A549 treated with Mapracorat at 1 μM for 4 hours (cell line): ENCODE measurements around the gene CCDC28B. TPM values are rescaled to one million over a fixed set of nuclear protein-coding genes. Genes with fewer than 3 reads are reported as not detected.

Experiments used
- total RNA-seq: library from RNA; stranded (reverse); fragments of 200-300 nt; extraction: Qiagen RNA extraction; gene quantifications from 5 replicates; pipeline ENCODE4 v1.2.3, GENCODE V29; 2022

The CCDC28B gene
- 1.8 to 2.4 TPM (median 2.0 TPM) in 5 replicates for total RNA-seq

DNA sequence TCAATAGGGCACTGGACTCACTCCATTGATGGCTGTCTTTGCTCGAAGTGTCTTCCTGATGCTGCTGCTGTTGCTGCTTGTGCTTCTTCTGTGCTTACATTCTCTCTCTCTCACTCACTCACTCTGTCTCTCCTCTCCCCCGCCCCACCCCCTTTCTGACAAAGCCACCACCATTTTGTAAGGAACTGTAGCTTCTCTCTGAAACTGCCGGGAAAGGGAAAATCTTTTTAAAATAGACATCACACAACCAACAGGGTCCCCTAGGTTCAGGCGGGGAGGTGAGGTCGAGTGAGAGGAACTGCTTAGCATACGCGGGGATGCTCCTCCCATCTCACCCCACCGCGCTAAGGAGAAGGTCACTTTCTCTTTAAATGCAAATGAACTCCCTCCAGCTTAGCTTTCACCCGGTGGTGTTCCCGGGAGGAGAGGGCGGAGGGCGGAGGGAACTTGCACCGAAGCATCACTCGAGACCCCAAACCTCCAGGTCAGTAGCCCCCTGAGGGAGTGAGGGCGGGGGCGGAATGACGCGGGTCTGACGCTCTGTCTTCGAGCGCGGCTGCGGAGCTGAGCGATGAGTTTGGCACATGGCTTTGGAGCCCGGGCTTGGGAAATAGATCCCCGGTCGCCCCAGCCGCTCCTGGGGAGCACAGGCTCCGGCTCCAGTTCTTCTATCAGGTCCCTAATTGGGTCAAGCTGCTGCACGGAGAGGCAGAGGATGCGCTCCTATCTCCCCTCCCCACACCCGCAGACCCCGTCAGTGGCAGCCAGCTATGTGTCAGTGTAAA is at the start of gene CCDC28B:
Gene CCDC28B, plus strand, starts transcription at position 370 of the 785 bp plus-strand sequence. CDS start 1,341 bp downstream, outside the sequence.

DNA sequence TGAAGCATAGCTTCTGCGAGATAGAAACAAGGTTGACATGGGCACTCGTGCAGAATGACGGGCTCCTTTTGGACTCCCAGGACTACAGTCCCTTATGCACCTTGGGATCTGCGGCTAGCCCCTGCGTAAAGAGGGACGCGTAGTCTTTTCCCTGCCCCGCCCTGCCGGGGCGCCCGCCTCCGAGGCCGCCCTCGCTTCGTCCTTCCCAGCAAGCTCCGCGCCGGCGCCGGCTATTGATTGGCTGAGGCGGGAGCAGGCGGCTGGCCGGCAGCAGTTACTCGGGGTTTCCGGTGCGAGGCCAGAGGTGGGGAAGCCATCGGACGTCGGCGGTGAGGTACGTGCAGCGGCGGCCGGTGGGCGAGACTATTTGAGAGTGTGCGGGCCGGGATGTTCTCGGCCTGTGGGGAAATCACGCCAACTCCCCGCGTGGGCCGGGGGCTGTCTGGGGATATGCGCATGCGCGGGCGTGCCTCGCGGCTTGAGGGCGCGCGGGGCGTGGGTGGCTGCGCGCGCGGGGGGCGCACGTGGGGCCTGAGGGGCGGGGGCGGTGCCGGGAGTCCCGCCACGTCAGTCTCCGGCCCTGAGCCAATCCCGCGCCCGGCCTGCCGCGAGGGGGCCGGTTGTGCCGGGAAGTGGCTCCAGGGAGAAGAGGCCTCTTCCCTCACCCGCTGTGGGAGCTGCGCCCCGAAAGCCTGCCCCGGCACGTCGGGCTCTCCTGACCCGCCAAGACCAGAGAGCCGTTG is 20.8 kb upstream of the CCDC28B start, which contains the start of gene TXLNA:
Gene TXLNA, plus strand, starts transcription at position 233 of the 743 bp plus-strand sequence. CDS start 671 bp downstream, outside the sequence.

DNA sequence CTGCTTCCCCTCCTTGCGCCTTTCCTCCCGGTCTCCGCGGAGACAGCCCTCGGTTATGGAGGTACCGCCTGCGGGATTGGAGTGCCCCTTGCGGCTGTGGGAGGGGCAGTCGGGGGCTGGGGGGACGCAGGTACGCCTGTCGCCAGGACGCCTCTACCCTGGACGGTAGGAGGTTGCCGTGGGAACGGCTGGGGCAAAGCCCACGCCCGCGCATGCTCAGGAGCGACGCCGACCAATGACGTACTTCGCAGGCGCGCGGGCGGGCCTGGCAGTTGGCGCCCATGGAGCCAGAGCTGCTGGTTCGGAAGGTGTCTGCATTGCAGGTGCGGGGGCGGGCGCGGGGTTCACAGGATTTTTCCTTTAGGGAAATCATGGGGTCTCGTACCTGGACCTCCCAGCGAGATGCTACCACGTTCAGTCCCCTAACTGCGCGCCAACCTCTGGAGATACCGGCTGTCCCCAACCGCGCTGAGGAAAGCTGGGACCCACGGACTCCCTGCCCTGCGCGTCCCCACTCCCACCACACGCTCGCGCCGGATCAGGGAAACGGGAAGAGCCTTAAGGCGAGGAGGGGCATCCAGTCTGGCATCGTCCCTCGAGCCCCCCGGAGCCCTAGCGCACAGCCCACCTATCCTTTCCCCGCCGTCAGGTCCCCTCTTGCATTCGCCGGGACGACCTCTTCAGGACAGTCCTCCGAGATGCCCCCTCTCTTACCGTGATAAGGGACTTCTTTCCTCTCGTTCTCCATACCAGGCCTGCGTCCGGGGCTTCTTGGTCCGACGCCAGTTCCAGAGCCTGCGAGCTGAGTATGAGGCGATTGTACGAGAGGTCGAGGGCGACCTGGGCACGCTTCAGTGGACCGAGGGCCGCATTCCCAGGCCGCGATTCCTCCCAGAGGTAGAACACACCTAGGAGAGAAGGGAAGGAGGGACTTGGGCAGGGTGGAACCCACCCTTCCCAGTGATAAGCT is 5.3 kb downstream of the CCDC28B start, which contains the start of gene IQCC:
Gene IQCC, plus strand, starts transcription at position 271 of the 970 bp plus-strand sequence. Its CDS starts 11 bp downstream, at position 282.

DNA sequence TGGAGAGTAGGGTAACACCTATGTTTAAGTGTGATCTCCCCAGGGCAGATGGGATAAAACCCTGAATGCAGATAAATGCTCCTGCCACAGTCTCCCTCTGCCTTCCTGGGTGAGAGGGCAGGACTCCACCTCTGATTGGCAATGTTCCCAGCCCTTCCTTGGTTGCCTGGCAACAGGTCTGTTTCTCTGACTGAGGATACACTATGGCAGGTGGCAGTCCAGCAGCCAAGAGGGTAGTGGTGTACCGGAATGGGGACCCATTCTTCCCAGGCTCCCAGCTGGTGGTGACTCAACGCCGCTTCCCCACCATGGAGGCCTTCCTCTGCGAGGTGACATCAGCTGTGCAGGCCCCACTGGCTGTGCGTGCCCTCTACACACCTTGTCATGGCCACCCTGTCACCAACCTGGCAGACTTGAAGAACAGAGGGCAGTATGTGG is 8.5 kb downstream of the CCDC28B start, which contains the start of gene DCDC2B:
Gene DCDC2B, plus strand, starts transcription at position 199 of the 438 bp plus-strand sequence. Its CDS starts 5 bp downstream, at position 204.

DNA sequence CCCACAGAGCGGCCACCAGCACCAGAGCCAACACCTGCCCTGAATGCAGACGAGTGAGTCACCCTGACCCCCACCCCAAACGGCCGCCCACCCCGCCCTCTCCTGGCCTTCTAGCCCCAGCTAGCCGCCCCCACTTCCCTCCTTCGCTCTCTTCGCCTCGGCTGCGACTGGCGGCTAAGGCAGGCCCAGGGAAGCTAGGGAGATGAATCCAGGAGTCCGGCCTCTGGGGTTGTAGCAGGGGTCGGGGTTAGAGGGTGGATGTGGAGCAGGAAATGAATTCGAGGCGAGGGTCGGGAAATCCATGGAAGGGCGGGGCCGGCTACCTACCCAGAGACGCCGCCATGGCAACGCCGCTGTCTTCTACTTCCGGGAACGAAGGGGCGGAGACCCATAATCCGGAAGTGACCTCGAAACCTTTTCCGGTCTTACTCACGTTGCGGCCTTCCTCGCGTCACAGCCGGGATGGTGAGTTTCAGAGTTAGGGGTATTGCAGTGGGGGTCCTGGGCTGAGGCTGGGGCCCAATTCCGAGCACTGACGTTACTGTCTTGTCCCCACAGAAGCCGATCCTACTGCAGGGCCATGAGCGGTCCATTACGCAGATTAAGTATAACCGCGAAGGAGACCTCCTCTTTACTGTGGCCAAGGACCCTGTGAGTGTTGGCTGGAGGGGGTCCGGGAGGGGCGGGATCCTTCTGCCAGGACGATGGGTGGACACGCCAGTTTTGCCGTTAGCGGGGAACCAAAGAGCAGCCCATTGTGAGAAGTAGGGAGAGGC is 21.8 kb downstream of the CCDC28B start, which contains the start of the genes EIF3I and TMEM234:
Gene EIF3I, plus strand, starts transcription at position 428 of the 776 bp plus-strand sequence. Its CDS starts 35 bp downstream, at position 463.
Gene TMEM234, minus strand, starts transcription at position 374 of the 776 bp plus-strand sequence. Its CDS starts 31 bp downstream, at position 343.

DNA sequence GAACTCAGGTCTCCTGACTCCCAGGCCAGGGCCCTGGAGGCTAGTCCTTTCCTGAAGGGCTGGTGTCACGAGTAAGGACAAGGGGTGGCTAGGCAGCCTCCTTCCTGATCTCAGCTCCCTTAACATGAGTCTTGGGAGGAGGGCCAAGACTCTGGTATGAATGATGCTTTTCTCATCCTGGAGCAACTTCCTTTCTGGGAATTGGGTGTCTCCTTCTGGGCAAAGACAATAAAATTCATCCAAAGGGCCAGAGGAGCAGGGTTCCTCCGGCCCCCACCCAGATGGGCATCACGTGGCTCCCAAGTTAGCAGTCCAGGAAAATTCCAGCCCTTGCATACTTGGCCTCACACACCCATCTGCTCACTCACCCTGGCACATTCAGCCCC is 46.5 kb downstream of the CCDC28B start, which contains the start of gene FAM167B:
Gene FAM167B, plus strand, starts transcription at position 335 of the 386 bp plus-strand sequence. CDS start 200 bp downstream, outside the sequence.

DNA sequence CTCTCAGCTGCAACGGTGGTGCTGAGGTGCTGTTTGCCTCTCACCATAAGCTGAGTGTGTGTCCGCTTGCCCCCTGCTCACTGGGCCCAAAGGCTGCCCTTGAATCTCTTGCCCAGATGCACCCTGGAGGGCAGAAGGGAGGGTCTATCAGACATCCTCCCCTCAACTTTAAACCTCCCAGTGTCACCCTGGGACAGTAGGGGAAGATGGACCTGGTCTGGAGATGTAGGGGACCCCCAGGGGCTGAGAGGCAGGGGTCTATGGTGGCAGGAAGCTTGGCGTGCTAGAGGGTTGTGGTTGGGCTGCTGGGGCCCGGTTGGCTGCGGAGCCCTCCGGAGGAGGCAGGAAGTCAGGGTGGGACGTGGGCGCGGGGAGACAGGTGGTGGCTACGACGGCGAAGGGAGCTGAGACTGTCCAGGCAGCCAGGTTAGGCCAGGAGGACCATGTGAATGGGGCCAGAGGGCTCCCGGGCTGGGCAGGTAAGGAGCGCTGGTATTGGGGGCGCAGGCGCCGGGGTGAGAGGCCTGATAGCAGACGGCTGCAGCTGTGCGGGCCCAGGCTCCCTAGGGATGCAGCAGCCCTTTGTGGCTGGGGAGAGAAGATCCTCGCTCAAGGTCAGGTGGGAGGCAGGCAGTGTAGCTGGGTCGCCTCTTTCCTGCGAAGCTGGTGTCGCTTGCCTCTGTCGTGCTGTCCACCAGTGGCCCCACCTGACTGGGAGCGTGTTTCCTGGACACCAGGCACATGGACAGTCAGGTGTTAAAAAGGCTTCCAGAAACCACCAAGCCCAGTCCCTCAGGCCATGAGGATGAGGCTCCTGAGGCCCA is 50.7 kb downstream of the CCDC28B start, which contains the start of gene LCK:
Gene LCK, plus strand, starts transcription at position 373 of the 824 bp plus-strand sequence. CDS start 23,065 bp downstream, outside the sequence.

Other genes with a start within 250 kb of the CCDC28B start
- 121 to 138 TPM (median 137 TPM) in 5 replicates for gene KHDRBS1, start 186.7 kb upstream of the CCDC28B start, total RNA-seq
- 8.3 to 12.3 TPM (median 10.7 TPM) in 5 replicates for gene TMEM39B, start 127.7 kb upstream of the CCDC28B start, total RNA-seq
- gene KPNA6, start 92.5 kb upstream of the CCDC28B start, total RNA-seq, result 13.9 to 16.6 TPM (median 14.5 TPM) in 5 replicates
- gene TXLNA, start 20.9 kb upstream of the CCDC28B start, total RNA-seq, result 25.9 to 29.9 TPM (median 26.8 TPM) in 5 replicates
- 1.2 to 2.4 TPM (median 1.8 TPM) in 5 replicates for gene IQCC, start 5.1 kb downstream of the CCDC28B start, total RNA-seq
- gene DCDC2B, start 8.5 kb downstream of the CCDC28B start, total RNA-seq, result not detected in 5 replicates
- 8.2 to 9.2 TPM (median 8.7 TPM) in 5 replicates for gene TMEM234, start 21.8 kb downstream of the CCDC28B start, total RNA-seq
- gene EIF3I, start 21.8 kb downstream of the CCDC28B start, total RNA-seq, result 258 to 281 TPM (median 272 TPM) in 5 replicates
- gene FAM167B, start 46.6 kb downstream of the CCDC28B start, total RNA-seq, result 0.40 to 0.70 TPM (median 0.58 TPM) in 5 replicates
- not detected in 5 replicates for gene LCK, start 50.7 kb downstream of the CCDC28B start, total RNA-seq
- 52.5 to 57.3 TPM (median 53.7 TPM) in 5 replicates for gene HDAC1, start 91.5 kb downstream of the CCDC28B start, total RNA-seq
- 56.5 to 70.2 TPM (median 68.3 TPM) in 5 replicates for gene MARCKSL1, start 135.6 kb downstream of the CCDC28B start, total RNA-seq
- 2.5 to 5.6 TPM (median 4.0 TPM) in 5 replicates for gene FAM229A, start 161.9 kb downstream of the CCDC28B start, total RNA-seq
- 0.86 TPM in 1 of 5 replicates, not detected in the others for gene TSSK3, start 161.9 kb downstream of the CCDC28B start, total RNA-seq
- 17.3 to 21.5 TPM (median 20.5 TPM) in 5 replicates for gene BSDC1, start 193.8 kb downstream of the CCDC28B start, total RNA-seq